Measurements from ENCODE around the gene TDRD12.
"Not testable (repeated sequence)": the region's sequence is repeated elsewhere in the genome, so short reads cannot be mapped to it uniquely, and the experiment has no call there.

The TDRD12 gene

DNA sequence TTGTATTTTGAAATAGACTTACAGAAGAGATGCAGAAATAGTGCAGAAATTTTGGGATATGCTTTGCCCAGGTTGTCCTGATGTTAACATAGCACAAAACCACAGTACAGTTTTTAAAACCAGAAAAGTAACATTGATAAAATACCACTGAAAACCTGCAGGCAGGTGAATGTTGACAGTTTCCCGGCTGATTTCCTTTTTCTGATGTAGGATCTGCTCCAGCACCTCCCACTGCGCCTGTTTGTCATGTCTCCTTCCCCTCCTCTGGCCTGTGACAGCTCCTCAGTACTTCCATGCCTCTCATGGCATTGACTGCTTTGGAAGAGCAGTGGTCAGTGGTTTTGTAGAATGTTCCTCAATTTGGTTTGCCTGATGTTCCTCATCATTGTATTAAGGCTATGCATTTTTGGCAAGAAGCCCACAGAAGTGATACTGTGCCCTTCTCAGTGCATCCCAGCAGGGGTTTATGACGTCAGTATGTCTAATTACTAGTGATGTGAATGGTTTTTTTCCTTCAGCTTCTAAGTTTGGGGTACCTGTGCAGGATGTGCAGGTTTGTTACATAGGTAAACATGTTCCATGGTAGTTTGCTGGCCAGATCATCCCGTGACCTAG, 31.0 kb downstream of the TDRD12 start:
- no peak for DNase-seq

DNA sequence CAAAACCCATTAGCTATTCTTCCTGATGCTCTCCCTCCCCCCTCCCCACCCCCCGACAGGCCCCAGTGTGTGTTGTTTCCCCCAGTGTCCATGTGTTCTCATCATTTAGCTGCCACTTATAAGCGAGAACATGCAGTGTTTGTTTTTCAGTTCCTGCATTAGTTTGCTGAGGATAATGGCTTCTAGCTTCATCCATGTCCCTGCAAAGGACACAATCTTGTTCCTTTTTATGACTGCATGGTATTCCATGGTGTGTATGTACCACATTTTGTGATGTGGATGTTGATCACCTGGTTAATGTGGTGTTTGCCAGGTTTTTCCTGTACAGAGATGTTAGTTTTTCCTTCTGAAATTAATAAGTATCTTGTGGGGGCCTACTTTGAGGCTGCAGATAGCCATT, 31.5 kb downstream of the TDRD12 start:
- DNase-seq = no peak

DNA sequence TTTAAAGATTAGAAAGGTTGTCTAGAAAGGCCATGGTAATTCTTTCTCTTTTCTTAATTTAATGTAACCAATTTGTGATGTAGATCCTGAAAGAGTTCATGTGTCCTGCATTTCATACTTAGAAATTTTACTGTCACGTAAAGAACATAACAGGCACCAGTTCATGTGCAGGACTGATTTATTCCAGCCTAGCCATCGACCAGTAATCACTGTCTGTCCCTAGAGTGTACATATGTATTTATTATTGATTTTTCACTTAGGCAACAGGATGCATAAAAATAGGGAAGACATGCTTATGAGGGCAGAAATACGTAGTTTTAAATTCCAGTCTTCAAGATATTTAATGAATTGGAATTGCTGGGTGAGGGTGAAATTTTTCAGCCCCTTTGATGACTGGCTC, 37.6 kb downstream of the TDRD12 start:
- DNase-seq = no peak

DNA sequence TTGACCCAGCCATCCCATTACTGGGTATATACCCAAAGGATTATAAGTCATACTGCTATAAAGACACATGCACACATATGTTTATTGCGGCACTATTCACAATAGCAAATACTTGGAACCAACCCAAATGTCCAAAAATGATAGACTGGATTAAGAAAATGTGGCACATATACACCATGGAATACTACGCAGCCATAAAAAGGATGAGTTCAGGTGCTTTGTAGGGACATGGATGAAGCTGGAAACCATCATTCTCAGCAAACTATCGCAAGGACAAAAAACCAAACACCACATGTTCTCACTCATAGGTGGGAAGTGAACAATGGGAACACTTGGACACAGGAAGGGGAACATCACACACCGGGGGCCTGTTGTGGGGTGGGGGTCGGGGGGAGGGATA, 45.8 kb downstream of the TDRD12 start:
- not testable (repeated sequence) for DNase-seq

DNA sequence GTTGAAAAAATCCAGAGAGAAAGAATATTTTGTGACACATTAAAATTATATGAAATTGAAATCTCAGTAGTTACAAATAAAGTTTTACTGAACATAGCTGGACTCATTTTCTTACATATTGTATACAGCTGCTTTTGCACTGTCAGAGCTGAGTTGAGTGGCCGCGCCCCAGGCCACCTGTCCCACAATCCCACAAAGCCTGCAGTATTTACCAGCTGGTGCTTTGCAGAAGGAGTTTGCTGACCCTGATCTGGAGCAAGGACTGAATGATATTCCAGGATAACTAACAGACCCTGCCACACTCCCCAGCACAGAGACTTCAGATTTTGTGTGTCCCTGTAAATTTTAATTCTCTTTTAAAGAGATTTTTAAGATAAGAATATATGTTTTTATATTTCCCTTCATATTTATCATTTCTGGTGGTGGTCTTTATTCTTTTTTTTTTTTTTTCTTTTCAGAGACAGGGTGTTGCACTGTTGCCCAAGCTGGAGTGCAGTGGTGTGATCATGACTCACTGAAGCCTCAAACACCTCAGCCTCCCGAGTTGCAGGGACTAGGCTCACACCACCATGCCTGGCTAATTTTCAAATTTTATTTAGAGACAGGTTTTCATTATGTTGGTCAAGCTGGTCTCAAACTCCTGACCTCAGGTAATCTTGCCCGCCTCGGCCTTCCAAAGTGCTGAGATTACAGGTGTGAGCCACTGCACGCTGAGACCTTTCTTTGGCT, 48.5 kb downstream of the TDRD12 start:
- no peak for DNase-seq

DNA sequence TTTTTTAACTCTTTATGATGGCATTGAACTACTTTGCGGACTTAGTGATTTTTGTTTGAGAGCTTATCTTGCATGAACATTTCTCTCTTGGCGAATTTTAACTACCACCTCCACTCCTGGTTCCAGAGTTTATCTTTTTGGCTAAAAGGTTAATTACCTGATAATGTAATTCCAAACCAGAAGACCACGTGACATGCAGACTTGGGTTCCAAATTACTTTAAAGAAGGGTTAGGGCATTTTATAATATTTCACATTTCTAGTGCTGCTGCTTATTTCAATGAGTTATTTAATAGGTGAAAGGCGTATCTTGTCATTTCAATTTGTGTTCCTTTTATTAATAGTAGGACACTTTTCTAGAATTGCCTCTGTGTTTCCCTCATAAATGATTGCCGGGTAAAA, 52.0 kb downstream of the TDRD12 start:
- DNase-seq = no peak

DNA sequence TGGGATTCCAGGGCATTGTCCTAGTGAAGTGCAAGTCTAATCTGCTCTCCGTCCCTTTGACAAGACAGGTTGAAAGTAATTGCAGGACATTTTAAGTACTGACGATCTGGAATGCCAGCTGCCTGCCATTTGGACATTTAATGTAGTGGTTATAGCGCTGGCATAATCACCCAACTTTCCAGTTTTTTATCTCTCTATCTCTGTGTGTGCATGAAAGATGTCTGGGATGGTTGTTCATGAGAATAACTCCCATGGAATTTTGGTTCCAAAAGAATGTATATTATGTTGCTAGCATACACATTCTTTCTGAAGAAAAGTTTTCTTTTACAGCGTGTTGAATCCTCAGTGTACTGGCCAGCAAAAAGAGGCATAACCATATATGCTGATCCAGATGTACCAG, 53.6 kb downstream of the TDRD12 start:
- DNase-seq = no peak

DNA sequence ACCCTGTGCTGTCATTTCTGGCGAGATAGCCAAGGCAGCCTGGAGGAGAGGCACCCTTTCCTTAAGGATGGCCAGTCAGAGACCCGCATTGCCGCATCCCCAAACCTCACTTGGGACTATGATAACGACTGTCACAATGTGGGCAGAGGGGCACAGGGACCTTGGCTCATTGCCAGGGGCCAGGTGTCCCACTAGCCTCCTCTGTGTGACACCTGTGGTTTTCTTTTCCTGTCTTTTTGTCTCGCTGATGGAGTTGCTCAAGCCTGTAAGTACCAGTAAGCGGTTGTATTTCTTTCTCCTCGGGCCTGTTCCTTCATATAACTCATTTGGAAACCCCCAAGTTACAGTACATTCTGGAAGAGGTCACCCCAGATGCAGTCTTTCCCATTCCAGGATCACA, 59.5 kb downstream of the TDRD12 start:
- no peak for DNase-seq

DNA sequence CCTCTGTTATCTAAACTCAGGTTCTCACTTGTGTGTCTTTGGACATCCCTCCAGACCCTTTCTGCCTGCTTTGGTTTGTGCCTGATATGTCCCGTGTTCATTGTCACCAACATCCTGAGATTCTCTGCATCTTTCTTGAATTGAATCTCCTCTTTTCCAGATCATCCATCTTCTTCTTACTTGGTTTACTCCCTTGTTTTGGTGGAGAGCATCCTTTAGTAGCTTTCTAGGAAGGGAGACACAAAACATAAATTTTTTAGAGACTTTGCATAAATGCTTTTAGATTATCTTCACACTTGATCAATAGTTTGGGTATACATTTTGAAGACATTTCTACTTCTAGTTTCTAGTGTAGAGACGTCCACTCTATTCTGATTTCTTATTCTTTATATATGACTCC, 61.7 kb downstream of the TDRD12 start:
- no peak for DNase-seq

DNA sequence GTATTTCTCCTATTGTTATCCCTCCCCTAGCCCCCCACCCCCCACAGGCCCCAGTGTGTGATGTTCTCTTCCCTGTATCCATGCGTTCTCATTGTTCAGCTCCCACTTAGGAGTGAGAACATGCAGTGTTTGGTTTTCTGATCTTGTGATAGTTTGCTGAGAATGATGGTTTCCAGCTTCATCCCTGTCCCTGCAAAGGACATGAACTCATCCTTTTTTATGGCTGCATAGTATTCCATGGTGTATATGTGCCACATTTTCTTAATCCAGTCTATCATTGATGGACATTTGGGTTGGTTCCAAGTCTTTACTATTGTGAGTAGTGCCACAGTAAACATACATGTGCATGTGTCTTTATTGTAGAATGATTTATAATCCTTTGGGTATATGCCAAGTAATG, 62.5 kb downstream of the TDRD12 start:
- not testable (repeated sequence) for DNase-seq

DNA sequence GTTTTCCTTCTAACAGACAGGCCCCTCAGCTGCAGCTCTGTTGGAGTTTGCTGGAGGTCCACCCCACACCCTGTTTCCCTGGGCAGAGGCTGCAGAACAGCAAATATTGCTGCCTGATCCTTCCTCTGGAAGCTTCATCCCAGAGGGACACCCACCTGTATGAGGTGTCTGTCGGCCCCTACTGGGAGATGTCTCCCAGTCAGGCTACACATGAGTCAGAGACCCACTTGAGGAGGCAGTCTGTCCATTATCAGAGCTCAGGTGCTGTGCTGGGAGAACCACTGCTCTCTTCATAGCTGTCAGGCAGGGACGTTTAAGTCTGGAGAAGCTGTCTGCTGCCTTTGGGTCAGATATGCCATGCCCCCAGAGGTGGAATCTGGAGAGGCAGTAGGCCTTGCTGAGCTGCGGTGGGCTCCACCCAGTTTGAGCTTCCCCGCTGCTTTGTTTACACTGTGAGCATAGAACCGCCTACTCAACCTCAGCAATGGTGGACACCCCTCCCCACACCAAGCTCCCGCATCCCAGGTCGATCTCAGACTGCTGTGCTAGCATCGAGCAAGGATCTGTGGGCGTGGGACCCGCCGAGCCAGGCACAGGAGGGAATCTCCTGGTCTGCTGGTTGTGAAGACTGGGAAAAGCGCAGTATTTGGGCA, 67.7 kb downstream of the TDRD12 start:
- not testable (repeated sequence) for DNase-seq

DNA sequence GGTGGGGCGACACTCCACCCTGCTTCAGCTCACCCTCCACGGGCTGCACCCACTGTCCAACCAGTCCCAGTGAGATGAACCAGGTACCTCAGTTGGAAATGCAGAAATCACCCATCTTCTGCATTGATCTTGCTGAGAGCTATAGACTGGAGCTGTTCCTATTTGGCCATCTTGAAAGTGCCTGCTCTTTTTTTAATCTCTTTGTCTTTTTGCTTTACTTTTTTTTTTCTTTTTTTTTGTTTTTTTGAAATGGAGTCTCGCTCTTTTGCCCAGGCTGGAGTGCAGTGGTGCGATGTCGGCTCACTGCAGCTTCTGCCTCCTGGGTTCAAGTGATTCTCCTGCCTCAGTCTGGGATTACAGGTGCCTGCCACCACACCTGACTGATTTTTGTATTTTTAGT, 68.3 kb downstream of the TDRD12 start:
- DNase-seq = not testable (repeated sequence)

DNA sequence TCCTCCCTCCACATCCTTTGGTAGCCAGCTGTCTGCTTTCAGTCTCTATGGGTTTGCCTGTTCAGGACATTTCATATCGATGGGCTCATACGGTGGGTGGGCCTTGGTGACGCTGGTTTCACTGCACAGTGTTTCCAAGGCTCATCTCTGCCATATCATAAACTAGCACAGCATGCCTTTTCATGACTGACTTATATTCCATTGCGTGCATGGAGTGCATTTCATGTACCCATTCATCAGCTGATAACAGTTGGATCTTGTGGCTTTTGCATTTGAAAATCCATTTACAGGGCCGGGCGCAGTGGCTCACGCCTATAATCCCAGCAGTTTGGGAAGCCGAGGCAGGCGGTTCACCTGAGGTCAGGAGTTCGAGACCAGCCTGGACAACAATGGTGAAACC, 69.9 kb downstream of the TDRD12 start:
- DNase-seq = no peak

DNA sequence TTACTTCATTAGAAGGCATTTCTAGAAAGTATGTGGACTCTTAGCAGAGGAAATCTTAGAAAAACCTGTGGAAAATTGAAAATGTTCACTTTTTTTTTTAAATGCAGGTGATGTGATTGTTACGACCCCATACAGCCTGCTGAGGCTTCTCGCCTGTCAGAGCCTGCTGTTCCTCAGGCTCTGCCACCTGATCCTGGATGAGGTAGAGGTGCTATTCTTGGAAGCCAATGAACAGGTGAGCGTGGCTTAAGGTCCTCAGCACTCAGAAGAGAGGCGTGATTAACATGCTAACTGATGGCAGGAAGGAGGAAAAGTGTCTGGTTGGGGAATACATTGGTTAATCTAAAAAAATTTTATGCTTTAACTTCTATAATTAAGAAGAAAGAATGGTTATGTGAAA, 78.6 kb downstream of the TDRD12 start:
- no peak for DNase-seq

DNA sequence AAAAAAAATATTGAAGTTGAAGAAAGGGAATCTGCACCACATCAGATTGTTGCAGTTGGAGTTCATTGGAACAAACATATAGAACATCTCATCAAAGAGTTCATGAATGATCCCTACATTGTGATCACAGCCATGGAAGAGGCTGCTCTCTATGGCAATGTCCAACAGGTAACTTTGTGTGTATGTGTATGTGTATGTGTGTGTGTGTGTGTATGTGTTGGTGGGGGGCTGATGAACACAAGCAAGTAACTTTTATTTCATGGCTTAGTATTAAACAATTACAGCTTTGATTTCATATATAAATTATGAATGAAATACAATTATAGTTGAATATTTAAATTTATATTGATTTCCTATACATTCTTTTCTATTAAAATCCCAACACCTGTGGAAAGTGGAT, 80.6 kb downstream of the TDRD12 start:
- no peak for DNase-seq

DNA sequence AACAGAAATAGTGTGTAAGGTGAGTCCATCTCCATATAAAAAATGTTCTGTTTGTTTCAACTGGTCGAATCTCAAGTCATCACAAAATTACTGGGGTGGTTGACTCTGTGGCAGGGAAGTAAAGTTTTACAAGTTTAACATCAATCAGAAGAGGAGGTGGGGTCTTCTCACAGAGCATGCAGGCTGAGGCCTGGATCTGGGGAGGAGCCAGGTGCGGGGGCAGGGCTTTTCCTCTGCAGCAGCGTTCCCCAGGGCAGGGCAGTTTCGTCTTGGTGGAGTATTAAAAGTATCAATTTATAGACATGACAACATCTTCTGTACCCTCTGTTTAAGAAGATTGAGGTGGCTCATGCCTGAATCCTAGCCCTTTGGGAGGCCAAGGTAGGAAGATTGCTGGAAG, 81.2 kb downstream of the TDRD12 start:
- DNase-seq = no peak

DNA sequence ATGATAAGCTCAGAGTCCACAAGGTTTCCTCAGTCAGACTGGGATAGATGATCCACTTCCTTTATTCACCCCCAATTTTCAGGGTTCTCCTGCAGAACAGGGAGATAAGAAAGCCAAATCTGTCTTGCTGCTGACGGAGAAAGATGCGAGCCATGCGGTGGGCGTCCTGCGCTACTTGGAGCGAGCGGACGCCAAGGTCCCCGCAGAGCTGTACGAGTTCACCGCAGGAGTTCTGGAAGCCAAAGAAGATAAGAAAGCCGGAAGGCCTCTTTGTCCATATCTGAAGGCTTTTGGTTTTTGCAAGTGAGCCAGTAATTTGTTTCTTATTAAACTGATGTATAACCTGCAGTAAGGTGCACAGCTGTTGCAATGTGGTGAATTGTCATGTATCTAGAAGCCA, 83.3 kb downstream of the TDRD12 start:
- DNase-seq = no peak

DNA sequence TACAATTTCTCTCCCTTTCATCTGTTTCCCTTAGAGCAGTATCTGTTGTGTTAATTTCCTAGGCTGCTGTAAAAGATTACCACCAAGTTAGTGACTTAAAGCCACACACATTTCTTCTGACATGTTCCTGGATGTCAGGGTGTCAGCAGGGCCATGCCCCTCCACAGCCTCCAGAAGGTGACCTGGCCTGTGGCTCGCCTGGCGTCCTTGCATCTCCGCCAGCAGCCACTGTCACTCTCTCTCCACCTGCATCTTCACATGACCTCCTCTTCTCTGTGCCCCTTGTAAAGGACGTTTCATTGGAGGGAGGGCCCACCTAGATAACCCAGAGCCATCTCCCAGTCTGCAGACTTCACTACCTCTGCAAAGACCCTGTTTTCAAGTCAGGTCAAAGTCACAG, 88.7 kb downstream of the TDRD12 start:
- no peak for DNase-seq

DNA sequence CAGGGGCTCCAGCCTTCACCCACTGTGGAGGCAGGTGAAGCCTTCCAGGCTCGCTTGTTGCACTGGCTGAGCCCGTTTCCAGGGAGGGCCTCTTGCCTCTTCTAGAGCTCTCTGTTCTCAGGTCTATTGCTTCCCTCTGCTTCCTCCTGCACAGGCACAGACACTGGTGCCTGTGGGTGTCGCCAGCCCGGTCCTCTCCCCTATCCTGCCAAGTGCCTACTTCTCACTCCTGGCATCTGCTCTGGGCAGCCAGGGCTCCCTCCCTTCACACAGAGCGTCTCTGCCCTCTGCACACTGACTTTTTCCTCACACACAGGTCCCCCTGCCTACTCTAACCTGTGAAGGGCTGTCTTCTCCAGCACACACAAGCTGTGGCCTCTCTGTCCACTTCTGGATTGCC, 89.7 kb downstream of the TDRD12 start:
- DNase-seq = no peak

DNA sequence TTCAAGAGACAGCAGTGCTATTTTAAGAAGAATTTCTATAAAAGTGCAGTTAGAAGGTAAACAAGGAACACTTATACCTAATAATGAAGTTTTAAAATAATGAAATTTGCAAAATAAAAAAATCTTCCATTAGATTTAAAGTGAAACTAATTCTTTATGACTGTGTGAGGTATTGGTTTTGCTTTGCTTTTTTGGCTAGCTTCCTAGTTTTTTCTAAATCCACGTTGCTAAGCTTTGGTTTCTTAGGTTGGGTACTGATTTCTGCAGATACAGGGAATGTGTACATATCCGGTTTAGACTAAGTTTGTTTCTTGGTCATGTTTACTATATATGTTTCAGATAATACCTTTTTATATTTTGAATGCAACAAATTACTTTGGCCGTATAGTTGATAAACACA, 90.2 kb downstream of the TDRD12 start:
- DNase-seq = no peak

DNA sequence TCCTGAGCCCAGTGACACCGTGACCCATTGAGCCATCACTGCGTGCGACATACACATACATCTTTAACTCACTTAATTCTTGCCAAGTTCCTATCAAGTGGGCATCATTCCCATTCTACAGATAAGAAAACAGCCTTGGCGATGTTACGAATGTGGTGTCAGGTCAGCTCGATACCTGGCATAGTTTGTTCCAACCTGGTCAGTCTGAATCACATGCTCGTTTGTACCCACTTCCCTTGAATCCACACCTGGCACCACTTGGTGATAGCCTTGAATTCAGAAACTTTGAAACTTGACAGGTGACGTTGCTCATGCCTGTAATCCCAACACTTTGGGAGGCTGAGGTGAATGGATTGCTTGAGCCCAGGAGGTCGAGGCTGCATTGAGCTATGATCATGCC, 90.9 kb downstream of the TDRD12 start:
- DNase-seq = no peak

DNA sequence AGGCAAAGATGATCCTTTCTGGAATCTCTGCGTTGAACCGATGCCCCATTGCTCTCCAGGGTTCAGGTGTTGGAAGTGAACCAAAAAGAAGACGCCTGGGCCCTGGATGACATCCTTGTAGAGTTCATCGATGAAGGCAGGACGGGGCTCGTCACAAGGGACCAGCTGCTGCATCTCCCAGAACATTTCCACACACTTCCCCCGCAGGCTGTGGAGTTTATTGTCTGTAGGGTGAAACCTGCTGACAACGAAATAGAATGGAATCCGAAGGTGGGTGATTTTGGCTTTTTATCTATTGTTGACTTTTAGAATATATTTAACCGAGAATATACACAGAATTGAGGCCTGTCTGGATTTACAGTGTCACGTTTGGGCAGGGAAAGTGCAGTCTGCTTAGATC, 91.6 kb downstream of the TDRD12 start:
- DNase-seq = no peak

DNA sequence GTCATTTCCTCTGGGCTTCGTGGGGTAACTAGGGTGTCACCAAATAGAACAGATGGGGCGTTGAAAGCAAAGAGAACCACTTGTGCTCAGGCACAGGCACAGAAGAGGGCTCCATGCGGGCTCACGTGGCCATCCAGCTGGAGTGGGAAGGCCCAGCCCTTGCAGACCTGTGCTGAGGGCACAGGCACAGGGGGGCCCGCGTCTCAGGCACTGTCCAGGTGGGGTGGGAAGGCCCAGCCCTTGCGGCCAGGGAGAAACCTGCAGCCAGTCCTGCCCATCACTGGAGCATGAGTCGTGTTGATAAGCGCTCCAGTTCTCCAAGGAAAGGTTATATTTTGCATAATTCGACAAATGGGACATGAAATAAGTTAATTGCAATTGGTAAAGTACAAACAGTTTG, 92.5 kb downstream of the TDRD12 start:
- no peak for DNase-seq

DNA sequence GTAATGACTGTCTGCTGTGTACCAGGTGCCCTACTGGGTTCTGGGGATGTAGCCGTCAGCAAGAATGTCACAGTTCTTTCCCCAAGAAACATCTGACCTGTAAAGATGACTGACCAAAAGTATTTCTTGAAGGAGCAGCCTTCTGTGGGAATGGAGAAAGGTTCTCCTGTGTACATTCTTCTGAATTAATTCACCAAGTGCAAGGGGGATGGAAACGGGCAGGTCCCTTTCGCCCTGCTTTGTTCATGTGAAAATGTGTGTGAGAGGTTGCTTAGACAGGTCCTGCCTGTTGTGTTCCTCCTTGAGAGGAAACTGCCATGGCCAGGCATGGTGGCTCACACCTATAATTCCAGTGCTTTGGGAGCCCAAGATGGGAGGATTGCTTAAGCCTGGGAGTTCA, 93.0 kb downstream of the TDRD12 start:
- DNase-seq = no peak

All from NCI-H2107 (cell line).